Measurements from ENCODE around the gene GDPD5. TPM values are rescaled to one million over a fixed set of nuclear protein-coding genes. Genes with fewer than 3 reads are reported as not detected.

Gene GDPD5
- polyA plus RNA-seq, 3 donors, result 4.9 to 39.0 (median 7.6) TPM

- Mint-ChIP-seq H3K27me3 (ENCODE audit: low read depth in 3 of 3) (peaks cover 17 to 38% (median 31%) of the 10 kb centered on the region in 3 donors), H3K4me1 (peaks cover 33% of the 10 kb centered on the region), H3K9me3 (peaks cover 0 to 4% (median 0%) of the 10 kb centered on the region in 7 donors), H3K36me3 (peaks cover 0 to 3% of the 10 kb centered on the region in 2 donors), H3K4me3 (no peak overlapping the region), H3K27ac (peak overlapping the region in 3 of 7 donors; percentile 0 to 62 (median 45))
- Histone ChIP-seq H3K9ac (ENCODE audit: insufficient read depth, low read length, poor library complexity, severe bottlenecking) (no peak overlapping the region), H2AFZ (ENCODE audit: insufficient read depth, low read depth, low read length, poor library complexity, severe bottlenecking) (no peak overlapping the region), H3K4me3 (replicated peaks in 1 of 3; ENCODE audit: low read depth in 2 of 3, low read length in 3 of 3) (no peak overlapping the region), H3K4me1 (ENCODE audit: control insufficient read depth in 1 of 2, insufficient read depth in 2 of 2, low read length in 2 of 2) (peaks cover 24 to 30% of the 10 kb centered on the region in 2 donors), H3K79me2 (ENCODE audit: insufficient read depth, low read length) (peaks cover 8% of the 10 kb centered on the region), H3K36me3 (replicated peaks in 1 of 2; ENCODE audit: control insufficient read depth in 1 of 2, insufficient read depth in 2 of 2, low read length in 2 of 2) (no peaks in the 10 kb centered on the region), H3K27me3 (ENCODE audit: control insufficient read depth in 2 of 2, insufficient read depth in 2 of 2, low read length in 2 of 2) (peaks cover 0 to 12% of the 10 kb centered on the region in 2 donors), H3K27ac (ENCODE audit: low read depth in 1 of 2, low read length in 2 of 2) (no peak overlapping the region), H3K4me2 (replicated peaks; ENCODE audit: extremely low read depth, low read length, poor library complexity, severe bottlenecking) (no peak overlapping the region), H4K20me1 (ENCODE audit: insufficient read depth, low read length) (peaks cover 15% of the 10 kb centered on the region), H3K9me3 (replicated peaks in 1 of 2; ENCODE audit: control insufficient read depth in 1 of 2, insufficient read depth in 1 of 2, low read length in 2 of 2) (no peaks in the 10 kb centered on the region)
- intact Hi-C loops (cut with micrococcal nuclease), result no loop called here
- WGBS (ENCODE audit: insufficient coverage), result 70% methylated on average over 2 of the region's 10 CpGs
- DNase-seq, result no peak
- TF ChIP-seq CTCF (IDR thresholded peaks at IDR 0.05), result no peak
Observed at GRCh38 chr11:75527938-75528735, 2.4 kb upstream of the GDPD5 start.

- peaks cover 31% of the 10 kb centered on the region for H3K4me1 Mint-ChIP-seq
- Histone ChIP-seq H3K27ac (ENCODE audit: low read depth in 1 of 2, low read length in 2 of 2) (no peak overlapping the region), H4K20me1 (ENCODE audit: insufficient read depth, low read length) (peaks cover 21% of the 10 kb centered on the region), H3K9me3 (replicated peaks in 1 of 2; ENCODE audit: control insufficient read depth in 1 of 2, insufficient read depth in 1 of 2, low read length in 2 of 2) (no peaks in the 10 kb centered on the region), H2AFZ (ENCODE audit: insufficient read depth, low read depth, low read length, poor library complexity, severe bottlenecking) (no peak overlapping the region), H3K27me3 (ENCODE audit: control insufficient read depth in 2 of 2, insufficient read depth in 2 of 2, low read length in 2 of 2) (peaks cover 0 to 12% of the 10 kb centered on the region in 2 donors), H3K79me2 (ENCODE audit: insufficient read depth, low read length) (peaks cover 8% of the 10 kb centered on the region), H3K9ac (ENCODE audit: insufficient read depth, low read length, poor library complexity, severe bottlenecking) (no peak overlapping the region), H3K4me1 (ENCODE audit: control insufficient read depth in 1 of 2, insufficient read depth in 2 of 2, low read length in 2 of 2) (peaks cover 22 to 27% of the 10 kb centered on the region in 2 donors), H3K4me2 (replicated peaks; ENCODE audit: extremely low read depth, low read length, poor library complexity, severe bottlenecking) (no peak overlapping the region), H3K36me3 (replicated peaks in 1 of 2; ENCODE audit: control insufficient read depth in 1 of 2, insufficient read depth in 2 of 2, low read length in 2 of 2) (no peaks in the 10 kb centered on the region), H3K4me3 (replicated peaks in 1 of 3; ENCODE audit: low read depth in 2 of 3, low read length in 3 of 3) (no peak overlapping the region)
- H3K9me3 Mint-ChIP-seq, result peaks cover 0 to 5% (median 0%) of the 10 kb centered on the region in 7 donors
- no peak for TF ChIP-seq CTCF (IDR thresholded peaks at IDR 0.05)
- intact Hi-C loops (cut with micrococcal nuclease), result no loop called here
- peaks cover 0 to 3% of the 10 kb centered on the region in 2 donors for H3K36me3 Mint-ChIP-seq
- peak overlapping the region in 1 of 7 donors; percentile 67 for H3K27ac Mint-ChIP-seq
- H3K27me3 Mint-ChIP-seq (ENCODE audit: low read depth in 3 of 3), result peaks cover 17 to 39% (median 29%) of the 10 kb centered on the region in 3 donors
- no CpG with 5 or more reads among the region's 5 CpGs for WGBS (ENCODE audit: insufficient coverage)
- no peak for DNase-seq
- peak overlapping the region; percentile 53 to 83 for H3K4me3 Mint-ChIP-seq
Observed at GRCh38 chr11:75527130-75527529, 1.4 kb upstream of the GDPD5 start.
